ENCODE results near the gene MAST1.
A peak's percentile ranks its signal among the peaks of the same experiment; 100 is the strongest.
"Not testable (repeated sequence)": the region's sequence is repeated elsewhere in the genome, so short reads cannot be mapped to it uniquely, and the experiment has no call there.

MAST1 gene

DNA sequence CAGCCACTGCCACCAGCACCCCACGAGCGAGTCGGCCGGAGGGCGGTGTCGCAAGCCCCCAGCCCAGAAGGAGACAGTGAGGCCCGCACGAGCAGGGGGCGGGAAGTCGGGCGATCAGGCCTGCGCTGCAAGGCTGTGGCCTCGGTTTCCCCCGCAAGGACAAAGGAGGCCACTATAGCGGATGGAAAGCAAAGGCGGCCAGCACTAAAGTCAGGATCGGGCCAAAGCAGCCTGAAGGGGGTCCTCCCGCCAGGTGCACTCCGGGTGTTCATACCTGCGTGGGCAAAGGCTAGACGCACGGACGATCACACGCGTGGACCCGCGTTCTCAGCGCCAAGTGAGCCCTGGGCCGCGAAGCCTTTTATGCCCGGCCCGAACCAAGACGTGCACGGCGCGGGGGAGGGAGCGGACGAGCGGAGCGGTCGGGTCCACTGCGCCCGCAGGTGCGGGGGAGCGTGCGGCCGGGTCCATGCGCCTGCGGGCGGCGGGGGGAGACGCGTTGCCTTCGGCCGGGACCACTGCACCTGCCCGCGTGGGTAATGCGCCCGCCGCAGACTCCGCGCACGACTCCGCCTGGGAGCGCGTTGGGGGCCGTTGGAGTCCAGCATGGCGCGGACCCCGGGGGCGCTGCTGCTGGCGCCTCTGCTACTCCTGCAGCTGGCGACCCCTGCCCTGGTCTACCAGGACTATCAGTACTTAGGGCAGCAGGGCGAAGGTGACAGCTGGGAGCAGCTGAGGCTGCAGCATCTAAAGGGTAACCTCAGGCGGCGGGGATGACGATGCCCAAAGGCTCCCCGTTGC lies 36.6 kb upstream of the MAST1 start, which contains the start of the genes PRDX2 and THSD8:
PRDX2 (minus strand) TSS at position 335 of the 801 bp plus-strand sequence. CDS start 539 bp downstream, outside the sequence.
THSD8 (plus strand) TSS at position 604 of the 801 bp plus-strand sequence; CDS start at position 607, 3 bp downstream.
- peak; percentile 90 for DNase-seq

DNA sequence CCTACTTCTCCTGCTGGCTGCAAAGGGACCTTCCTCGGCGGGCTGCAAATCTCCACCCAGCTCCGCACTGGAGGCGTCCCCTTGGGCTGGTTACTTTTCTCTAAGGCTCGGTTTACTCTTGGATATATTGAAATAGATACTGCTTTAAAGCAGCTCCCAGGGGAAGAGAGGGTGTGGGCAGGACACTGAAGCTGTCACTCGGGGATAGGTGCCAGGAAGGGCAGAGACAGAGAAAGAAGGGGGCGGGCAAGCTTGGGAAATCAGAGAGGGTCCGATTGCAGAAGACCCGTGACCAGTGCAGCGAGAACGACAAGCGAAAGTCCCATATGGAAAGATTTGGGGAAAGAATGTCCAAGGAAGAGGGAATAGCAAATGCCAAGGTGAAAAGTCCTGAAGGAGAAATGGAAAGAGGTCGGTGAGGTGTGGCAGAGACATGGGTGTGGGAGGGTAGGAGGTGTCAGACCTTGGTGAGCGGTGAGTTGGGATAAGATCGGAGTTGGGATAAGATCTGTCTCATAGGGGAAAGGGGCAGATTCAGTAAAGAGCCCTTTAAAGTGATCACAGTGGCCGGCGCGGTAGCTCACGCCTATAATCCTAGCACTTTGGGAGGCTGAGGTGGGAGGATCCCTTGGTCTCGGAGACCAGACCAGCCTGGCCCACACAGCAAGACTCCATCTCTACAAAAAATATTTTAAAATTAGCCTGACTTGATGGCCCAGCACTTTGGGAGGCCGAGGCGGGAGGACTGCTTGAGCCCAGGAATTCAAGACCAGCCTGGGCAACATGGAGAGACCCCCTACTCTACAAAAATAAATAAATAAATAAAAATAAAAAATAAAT lies 35.8 kb upstream of the MAST1 start:
- no peak for DNase-seq

DNA sequence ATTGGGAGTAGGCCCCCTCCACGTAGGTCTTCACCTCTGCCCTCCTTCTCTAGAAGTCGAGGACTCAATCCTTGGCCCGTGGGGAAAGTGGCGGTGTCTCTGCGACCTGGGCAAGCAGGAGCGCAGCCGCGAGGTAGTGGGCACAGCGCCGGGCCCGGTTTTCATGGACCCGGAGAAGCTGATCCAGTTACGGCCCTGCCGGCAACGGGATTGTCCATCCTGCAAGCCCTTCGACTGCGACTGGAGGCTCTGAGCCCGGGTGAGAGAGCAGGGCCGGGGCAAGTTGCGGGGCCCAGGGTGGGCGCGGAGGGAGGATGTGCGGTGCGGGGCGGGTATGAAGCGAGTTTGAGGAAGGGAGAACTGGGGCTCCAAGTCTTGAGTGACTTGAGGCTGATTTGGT lies 34.3 kb upstream of the MAST1 start:
- DNase-seq: no peak

DNA sequence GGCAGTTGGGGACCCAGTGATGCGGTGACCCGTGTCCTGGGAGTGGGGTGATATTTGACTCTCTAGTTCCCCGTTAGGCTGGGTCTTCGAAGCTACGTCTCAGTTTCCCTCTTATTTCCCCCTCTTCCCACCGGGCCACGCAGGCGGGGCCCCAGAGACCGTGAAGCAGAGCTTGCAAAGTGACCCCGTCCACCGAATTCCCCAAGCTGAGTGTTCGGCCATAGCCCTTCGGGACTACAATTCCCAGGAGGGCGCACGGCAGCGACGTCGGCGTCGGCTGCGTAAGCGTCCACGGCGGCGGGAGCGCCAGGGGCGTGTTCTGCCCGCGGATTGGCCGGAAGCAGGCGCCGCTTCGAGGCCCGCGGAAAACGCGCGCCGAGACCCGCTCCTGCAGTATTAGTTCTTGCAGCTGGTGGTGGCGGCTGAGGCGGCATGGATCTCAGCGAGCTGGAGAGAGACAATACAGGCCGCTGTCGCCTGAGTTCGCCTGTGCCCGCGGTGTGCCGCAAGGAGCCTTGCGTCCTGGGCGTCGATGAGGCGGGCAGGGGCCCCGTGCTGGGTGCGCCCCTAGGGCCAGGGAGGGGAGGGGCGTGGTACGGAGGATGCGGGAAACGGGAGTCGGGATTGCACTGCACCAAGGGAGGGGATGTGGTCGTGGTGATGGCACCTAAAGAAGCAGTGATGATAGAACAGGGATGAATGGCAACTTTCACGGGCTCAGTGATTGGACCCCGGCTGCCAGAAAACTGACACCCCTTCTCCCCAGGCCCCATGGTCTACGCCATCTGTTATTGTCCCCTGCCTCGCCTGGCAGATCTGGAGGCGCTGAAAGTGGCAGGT lies 31.9 kb upstream of the MAST1 start, which contains the start of gene RNASEH2A:
RNASEH2A (plus strand) TSS at position 343 of the 840 bp plus-strand sequence; CDS start at position 433, 90 bp downstream.
- peak; percentile 94 for DNase-seq

DNA sequence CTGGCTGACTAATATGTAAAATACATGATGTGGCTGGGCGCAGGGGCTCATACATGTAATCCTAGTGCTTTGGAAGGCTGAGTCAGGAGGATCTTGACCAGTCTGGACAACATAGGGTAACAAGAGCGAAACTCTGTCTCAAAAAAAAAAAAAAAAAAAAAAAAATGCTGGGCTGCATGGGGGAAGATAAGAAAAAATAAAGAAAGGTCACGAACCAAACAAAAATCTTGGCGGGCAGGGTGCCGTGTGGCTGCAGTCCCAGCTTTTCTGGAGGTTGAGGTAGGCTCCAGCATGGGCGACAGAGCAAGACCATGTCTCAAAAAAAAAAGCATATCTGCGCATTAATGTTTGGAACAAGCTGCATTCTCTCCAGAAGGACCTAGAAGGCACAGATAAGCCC lies 23.2 kb upstream of the MAST1 start:
- DNase-seq: no peak

DNA sequence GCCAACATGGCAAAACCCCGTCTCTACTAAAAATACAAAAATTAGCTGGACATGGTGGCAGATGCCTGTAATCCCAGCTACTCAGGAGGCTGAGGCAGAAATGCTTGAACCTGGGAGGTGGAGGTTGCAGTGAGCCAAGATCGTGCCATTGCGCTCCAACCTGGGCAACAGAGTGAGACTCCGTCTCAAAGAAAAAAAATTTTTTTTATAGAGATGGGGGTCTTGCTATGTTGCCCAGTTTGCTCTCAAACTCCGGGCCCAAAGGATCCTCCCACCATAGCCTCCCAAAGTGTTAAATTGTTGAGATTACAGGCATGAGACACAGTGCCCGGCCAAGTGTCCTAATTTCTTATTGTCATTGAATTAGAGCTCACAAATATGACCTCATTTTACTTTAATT lies 21.1 kb upstream of the MAST1 start:
- DNase-seq: not testable (repeated sequence)

DNA sequence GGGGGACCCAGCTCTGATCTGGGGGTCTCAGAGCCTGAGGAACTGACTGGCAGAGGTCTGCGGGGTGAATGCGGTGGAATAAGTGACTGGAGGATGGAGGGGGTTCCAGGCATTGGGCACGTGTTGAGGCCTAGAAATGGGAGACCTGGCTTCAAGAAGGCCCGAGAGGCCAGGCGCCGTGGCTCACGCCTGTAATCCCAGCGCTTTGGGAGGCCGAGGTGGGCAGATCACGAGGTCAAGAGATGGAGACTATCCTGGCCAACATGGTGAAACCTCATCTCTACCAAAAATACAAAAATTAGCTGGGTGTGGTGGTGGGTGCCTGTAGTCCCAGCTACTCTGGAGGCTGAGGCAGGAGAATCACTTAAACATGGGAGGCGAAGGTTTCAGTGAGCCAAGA lies 20.5 kb upstream of the MAST1 start:
- DNase-seq: not testable (repeated sequence)

DNA sequence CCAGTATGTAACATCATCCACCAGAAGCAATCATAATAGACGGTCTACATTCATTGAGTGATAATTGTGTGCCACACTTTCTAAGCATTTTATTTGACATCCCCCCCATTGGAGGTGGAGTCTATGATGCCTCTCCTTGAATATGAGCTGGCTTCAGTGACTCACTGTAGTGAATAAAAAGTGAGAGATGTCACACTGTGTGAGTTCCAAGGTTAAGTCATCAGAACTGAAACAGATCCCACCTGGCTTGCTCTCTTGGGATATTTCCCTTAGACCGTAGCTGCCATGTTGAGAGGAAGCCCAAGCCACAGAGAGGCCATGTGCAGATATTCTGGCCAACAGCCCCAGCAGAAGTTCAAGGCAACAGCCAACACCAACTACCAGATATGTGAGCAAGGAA lies 16.6 kb upstream of the MAST1 start:
- no peak for DNase-seq

DNA sequence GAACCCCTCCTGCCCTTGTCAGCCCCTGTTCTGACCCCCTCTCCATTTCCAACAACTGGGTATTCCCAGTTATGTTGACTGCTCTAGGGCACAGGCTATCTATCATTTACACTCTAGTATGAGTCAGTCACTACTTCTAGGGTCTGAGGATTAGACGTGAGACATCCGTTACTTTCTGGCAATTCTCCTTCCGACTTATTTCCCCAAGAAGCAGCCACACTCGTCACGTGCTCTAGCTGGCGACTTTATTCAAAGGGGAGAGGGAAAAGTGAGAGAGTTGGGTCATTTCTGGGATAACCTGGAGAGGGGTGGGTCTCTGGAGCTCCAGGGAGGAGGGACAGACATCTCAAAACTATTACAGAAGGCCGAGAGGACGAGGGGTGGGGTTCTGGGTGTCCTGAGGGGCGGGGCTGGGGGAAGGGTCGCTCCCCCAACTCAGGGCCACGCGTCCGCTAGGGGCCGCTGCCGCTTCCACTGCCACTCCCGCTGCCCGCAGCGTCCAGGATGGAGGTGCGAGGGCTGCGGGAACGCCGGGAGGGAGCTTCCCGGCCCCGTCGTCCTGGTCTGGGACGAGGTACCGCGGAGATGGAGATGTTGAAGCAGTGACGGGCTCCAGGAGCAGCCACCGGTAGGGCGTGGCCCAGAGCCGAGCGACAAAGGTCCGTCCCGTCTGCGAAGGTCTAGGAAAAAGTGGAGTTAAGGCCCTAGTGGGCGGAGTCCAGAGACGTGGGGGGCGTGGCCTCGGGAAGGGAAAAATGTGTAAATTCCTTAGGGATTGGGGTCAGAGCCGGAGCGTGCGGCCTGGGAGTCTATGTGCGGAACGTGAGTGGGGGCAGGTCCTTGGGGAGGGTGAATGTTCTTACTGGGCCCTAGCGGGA lies 12.8 kb upstream of the MAST1 start:
- peak; percentile 63 for DNase-seq

DNA sequence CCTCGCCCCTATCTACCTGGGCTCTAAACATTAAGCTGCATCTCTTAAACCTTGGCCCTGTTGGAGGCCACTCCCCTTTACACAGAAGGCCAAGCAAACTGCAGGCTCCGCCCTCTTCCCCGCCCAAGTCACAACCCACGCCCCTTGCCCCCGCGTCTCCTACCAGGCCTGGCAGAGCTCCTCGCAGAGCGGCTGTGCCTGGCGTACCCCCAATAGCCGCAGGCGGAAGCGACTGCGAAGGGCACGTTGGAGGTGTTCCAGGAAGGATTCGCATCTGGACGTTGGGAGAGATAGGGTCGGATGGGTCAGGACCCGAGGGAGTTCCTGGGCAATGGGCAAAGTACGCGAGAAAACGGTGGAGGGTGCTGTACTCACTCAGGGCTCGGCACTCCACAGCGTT lies 9.8 kb upstream of the MAST1 start:
- DNase-seq: peak; percentile 62

DNA sequence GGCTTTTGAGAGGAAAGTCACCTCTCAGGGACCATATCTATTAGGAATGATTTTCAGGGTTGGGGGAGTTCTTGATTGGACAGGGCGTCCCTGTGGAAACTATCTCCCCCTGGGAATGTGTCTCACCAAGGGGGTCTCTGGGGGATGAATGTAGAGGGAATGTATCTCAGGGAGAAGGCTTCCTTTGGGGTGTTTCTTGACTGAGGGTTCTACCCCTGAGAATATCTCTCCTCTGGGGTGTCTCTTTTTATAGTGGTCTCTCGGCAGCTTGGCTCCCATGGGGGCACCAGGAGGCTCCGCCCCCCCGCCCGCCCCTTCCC lies 4.9 kb upstream of the MAST1 start:
- DNase-seq: no peak

DNA sequence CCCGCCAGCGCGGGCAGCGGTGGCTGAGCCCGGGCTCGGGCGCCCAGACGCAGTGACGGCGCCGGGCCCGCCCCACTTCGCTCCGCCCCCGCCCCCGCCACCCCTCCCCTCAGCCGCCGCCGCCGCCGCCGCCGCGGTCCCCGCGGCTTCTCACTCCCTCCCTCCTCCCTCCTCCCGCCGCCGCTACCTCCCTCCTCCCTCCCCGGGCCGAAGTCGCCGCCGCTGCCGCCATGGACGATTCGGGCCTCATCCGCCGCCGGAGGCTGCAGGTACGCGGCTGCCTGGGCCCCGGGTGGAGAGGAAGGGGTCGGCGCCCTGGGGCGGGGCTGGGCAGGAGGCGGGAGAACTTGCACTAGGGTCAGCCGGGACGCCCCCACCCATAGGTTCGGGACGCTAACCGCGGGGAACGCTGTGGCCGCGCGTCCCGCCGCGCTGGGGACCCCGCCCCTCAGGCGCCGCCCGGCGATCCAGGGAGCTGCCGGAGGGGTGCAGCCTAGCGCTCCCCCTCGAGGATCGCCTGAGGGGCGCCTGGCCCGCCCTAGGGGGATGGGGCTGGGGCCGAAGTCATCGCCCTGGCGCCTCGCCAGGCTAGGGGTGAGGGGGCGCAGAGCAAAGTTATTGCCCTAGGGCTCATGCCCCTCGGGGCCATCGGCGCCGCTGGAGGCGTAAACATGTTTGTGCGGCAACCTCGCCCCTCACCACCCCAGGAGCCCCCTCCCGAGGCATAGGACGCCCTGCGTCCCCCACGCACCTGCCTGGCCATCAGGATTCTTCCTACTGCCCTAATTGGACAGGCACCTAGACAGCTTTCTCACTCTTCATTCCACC lies 4.4 kb upstream of the MAST1 start:
- DNase-seq: peak; percentile 64

DNA sequence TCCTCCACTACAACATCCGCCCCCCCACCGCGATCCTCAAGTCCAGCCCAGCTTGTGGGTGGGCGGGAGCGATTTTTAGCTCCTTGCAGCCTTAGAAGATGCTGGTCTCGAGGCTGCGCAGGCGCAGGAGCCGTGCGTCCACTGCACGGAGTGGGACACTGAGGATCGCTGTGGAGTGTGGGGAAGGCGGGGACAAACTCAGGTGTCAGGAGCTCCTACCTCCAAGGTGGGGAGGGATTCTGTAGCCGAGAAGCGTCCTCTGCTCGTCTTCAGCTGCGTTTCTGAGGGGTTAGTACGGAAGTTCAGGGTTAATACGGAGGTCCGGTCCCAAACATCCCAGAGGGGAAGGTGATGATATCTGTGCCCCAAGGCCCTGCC lies 3.8 kb upstream of the MAST1 start, which contains the start of gene RTBDN:
RTBDN (minus strand) TSS at position 14 of the 378 bp plus-strand sequence. CDS start 4,600 bp downstream, outside the sequence.
- peak; percentile 24 for DNase-seq

DNA sequence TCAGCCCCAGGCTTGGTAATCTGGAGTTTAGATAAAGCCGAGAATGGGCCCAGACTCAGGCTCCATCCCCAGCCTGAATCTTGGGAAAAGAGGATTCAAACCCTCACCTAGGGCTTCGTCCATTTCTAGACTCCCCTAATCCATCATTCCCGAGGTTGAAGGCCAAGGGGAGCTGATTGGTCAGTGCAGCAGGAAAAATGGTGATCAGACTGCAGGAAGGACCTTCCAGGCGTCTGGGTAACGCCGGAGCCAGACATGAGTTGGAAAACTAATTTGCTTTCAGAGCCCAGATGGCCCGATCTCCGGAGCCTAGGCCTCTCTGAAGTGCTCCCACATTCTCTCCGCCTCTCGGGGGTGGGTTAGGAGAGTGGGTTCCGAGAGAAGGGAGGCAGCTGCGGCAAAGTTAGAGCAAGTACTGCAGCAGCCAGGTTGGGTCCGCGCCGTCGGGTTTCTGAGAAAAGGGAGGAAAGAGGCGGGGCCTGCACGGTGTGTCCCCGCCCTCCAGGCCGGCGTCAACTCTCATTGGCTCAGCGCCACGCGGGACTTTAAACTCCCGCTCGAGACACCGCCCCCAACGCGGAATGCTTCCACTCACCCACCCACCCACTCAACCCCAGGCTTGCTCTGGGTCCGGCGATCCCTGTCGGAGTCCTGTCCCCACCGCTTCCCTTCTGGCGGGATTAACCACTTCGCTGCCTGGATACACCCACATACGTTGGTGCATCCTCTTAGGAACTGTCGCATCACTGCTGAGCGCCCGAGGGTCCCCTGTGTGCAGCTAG lies 3.1 kb upstream of the MAST1 start:
- DNase-seq: peak; percentile 53

DNA sequence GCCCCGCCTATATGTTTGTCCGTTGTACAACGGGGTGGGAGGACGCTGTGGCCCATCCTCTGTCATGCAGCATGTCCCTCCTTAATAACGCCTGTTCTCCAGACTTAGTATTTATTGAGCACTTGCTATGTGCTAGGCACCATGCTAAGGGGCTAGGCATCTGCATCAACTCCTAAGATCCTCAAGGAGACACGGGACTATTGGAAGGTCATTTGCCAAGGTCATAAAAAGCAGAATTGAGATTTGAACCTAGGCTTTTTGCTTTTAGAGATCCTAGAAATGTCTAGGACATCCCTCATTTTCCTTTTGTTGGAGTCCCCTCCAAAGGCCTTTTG lies 1.8 kb upstream of the MAST1 start:
- DNase-seq: no peak

DNA sequence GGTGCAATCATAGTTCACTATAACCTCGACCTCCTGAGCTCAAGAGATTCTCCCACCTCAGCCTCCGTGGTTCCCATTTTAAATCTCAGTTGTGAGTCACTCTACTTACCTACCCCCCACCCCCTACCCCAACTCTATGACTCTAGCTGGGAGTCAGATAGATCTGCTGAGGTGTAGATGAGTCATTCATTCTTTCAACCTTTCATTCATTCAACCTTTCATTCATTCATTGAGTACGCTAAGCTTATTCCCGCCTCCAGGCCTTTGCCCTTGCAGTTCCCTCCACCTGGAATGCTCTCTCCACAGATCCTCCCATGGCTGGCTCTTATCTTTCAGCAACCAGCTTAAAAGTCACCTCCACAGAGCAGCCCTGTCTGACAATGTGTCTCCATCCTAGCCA lies 1.1 kb upstream of the MAST1 start:
- DNase-seq: no peak

DNA sequence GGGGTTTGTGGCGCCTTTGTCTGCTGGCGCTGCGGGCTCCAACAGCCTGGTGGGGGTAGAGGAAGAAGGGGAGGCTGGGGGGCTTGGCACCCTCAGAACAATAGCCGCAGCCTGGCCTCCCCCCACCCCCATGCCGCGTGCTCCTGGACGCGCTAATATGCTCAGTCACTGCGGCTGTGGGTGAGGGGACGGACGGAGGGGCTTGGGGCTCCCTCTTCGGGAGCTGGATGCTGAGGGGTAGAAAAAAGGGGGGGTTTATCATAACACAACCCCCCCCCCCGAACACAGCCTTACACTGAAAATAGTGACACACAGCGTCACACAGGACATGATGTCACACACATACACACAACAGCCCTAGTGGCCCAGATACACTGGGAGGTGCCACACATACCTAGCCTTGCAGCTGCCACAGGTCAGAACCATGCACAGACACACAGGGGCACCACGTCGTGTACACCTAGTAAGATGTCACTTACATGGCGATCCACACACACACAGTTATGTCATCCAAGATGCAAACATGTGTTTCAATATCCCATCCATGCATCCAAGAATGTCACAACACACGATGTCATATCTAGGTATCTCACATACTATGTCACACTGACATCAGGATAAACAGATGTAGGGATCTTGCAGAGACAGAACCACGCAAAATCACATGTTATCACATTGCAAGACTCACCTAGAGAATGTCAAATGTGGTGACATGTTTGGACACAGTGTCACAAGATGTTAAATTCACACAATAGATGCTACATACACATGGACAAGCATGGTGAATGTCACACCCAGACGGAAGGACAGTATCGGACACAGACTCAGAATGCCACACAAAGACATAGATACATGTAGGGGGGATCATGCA lies 806 bp downstream of the MAST1 start:
- peak; percentile 34 for DNase-seq

DNA sequence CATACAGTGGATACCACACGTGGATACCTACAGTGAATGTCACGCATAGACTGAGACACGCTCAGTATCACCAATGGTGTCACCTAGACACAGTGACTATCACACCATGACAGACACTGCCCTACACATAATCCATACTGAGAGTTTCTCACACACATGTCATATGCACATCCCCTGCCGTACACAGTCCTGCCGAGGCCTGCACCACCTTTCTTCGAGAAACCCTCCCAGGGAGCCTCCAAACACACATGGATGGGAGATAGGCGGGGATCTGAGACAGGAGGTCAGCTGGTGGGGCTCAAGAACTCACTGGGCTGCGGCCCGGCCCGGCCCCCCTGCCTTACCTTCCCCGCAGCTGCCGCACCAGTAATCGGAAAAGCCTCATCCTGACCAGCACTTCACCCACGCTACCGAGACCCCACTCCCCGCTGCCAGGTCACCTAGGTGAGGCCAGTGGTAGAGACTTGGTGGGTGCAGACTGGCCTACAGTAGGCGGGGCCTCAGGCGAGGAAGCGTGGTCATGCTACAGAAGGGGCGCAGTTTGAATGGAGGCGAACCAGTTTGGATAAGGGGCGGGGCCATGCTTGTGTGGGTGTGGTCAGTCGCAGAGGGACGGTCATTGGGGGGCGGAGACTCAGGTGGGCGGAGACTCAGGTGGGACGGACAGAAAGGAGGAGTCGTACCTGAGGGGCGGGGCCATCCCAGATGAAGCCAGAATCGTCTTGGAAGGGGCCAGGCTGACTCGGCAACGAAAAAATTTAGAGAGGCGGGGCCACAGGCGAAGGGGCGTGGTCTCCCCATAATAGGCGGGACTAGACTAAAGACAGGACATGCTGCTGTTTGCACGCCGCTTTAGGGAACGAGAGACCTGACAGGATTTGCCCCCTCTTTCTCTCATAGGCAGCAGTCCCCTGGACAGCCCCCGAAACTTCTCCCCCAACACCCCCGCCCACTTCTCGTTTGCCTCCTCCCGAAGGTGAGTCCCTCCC lies 2.1 kb downstream of the MAST1 start:
- peak; percentile 73 for DNase-seq

All from stimulated activated CD4-positive, alpha-beta T cell treated with anti-CD3 and anti-CD28 coated beads, Interleukin-15, amount 100 ng/mL, for 24 hours (primary cell).